Stimulated activated naive CD4-positive, alpha-beta T cell (primary cell): ENCODE measurements around the gene DKK1.

Experiments
- DNase-seq, 6 experiments: peaks; one replicate each; lab custom pipeline; 2025; lab: John Stamatoyannopoulos, UW

The DKK1 gene, protein sequence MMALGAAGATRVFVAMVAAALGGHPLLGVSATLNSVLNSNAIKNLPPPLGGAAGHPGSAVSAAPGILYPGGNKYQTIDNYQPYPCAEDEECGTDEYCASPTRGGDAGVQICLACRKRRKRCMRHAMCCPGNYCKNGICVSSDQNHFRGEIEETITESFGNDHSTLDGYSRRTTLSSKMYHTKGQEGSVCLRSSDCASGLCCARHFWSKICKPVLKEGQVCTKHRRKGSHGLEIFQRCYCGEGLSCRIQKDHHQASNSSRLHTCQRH

DNA sequence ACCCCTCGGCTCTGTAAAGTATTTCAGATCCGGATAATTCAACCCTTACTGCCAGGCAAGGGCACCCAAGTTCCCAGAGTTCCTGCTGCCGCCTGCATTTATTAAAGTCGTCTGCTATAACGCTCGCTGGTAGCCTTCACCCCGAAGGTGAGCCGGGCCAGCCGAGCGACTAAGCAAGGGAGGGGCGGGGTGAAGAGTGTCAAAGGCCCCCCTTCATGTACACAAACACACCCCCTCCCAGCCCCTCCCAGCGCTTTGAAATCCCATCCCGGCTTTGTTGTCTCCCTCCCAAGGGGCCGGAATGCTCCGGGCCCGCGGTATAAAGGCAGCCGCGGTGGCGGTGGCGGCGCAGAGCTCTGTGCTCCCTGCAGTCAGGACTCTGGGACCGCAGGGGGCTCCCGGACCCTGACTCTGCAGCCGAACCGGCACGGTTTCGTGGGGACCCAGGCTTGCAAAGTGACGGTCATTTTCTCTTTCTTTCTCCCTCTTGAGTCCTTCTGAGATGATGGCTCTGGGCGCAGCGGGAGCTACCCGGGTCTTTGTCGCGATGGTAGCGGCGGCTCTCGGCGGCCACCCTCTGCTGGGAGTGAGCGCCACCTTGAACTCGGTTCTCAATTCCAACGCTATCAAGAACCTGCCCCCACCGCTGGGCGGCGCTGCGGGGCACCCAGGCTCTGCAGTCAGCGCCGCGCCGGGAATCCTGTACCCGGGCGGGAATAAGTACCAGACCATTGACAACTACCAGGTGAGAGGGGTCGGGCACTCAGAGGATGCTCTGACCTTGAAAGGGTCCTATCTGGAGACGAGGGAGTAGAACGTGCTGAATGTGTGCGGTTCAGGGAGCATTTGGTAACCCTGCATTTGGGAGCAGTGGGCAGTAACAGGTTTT, at the start of gene DKK1:
Gene DKK1 (plus strand): TSS at position 349 of the 889 bp plus-strand sequence. CDS start 154 bp downstream, at position 503.
- no peak for DNase-seq

DNA sequence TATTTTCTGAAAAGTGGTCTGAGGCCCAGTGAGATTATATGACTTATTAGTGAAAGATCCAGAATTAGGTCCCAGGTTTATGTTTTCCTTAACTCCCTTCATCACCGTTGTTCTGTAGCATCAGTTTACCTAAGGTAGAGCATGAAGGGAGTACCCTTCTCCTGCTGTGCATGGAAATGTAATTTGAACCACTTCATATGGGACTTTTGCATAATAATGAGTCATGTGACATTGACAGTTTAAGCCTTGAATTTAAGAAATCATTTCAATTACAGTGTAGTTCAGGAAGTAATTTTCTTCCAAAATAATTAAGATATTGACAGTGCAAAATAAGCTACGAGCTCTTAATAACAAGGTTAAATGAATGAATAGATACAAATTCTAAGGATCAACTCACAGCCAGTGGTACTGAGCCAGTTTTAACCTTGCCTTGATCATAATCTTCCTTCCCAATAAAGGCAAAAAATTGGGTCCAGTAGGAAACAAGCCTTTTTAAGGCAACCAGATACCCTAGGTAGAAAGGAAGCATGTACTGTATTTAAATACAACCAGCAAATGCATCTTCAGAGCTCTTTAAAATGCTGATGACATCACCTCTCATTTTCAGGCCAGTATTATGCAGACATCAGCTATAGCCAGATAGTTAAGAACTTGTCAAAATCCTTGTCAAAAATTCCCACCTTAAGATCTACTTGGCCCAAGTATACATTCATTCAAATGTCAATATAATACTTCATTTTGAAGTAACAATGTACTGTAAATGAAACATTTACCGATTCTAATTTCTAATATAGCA, 48.8 kb upstream of the DKK1 start:
- DNase-seq: no peak

DNA sequence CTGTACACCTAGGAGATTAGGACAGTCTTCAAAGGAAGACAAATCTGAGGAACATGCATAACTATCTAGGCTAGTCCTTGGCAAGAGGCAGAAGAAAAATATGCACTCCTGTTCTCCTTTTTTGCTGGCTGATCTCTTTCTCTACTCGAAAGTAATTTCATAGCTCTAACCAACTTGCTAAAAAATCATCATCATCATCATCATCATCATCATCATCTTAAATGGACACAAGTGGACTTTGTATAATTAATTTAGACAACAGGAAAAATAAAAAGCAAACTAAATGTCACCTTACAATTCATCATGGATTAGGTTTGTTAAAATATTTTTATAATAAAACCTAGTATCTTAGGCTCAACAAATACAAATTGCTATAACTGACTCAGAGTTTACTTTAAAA, 47.2 kb upstream of the DKK1 start:
- no peak for DNase-seq

DNA sequence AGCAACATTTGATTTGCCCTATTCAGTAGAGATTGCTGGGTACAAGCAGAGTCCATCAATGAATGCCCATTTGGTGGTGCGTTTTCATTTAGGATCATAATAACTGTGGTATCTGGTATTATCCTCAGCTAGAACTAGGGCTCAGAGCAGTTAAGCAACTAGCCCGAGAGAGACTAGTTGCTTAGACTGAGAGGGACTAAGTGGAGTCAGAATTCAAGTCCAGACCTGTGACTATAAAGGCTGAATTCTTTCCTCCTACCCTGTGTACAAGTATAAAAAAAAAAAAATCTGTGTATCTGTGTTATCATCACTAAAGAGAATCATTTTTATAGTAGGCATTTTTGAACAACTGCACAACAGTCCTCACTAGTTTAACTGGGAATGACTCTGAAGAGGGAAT, 45.3 kb upstream of the DKK1 start:
- no peak for DNase-seq

DNA sequence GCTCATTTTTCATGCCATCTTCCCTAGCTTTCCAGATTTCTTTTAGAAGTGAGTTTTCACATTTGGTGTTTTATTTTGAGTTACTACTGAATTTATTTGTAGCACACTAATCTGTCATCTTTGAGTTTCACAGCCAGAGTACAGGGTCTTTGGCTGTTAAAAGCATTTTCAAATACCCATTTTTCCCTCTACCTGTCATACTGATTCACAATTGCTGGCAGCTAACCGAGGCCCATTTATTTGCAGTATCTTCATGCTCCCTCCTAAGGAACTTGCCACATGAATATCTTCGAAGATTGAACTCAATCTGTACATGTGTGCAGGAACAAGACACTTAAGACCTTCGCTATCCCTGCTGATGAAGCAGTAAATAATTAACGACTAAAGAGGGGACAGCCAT, 44.8 kb upstream of the DKK1 start:
- DNase-seq: no peak

DNA sequence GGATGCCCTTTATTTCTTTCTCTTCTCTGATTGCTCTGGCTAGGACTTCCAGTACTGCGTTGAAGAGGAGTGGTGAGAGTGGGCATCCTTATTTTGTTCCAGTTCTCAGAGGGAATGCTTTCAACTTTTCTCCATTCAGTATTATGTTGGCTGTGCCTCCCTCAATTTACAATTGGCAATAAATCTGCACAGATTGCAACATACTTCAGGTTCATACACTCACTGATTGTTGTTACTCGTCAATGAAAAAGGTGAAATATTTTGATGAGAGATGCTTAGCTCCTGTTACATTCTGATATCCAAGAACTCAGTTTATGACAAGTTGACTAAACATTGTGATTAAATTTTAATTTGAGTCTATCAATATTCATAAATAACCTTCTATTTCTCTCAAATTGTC, 37.9 kb upstream of the DKK1 start:
- DNase-seq: no peak

DNA sequence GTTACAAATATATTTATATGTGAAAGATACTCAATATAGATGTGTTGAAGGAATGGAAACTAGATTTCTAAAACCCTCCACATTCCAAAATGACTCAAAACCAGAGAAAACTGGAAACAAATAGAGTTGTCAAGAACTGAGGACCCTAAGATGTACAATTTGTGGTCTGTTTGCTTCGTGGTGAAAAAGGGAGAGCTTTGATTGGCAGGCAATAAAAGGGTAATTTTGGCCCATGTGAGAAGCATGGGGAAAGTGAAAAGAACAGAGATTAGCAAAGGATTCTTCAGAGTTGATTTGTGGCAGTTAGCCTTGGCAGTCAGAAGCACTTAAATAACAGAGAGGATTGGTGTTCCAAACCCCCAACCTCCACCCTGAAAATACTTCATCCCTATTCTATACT, 37.1 kb upstream of the DKK1 start:
- no peak for DNase-seq

DNA sequence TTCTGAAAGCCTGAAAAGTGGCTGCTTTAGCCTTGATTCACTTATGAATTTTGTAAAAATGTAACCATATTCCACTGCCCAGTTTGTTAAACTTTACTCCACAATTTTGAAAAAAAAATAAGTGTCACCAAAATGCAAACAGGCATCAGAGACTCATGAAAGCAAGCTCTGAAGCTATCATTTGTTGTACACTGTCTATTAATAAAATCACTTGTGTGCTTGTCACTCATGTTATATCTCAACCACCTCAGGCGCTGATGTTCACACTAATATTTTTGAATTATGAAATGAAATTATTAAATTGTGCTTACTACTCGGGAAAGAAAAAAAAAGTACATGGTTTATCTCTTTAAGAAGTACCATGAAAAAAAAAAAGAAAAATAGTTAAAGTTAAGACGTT, 34.5 kb upstream of the DKK1 start:
- DNase-seq: no peak

DNA sequence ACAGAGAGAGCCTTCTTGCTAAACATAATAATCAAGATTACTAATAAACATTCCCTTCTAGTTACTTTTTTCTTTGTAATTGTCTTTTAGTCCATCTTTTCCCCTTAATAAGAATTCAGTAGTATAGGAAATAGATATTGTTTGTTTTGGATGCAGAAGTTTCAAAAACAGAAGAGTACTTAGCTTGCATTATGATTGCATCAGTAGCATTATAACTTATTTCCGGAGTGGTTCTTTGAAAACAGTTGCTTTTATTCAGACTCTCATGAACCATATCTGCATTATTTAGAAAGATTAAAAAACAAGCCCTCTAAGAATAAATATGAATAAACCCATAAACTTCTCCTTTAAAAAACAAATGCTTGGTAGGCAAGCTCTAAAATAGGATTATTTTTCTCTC, 34.0 kb upstream of the DKK1 start:
- no peak for DNase-seq

DNA sequence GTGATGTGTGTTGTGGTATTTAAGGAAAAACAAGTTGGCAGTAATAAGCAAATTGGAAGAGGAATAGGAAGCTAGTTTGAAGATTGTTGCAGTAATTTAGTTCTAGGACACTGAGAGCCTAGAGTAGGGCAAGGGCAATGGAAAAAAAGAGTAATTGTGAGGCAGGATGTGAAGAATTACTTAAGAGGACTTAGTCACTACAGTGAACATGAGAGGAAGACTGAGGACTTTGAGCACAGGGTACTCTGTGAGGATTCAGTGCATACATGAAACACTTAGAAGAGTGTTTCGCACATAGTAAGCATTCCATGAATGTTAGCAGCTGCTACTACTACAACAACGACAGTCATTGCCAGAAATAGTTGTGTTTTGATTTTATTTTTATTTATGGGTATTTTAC, 30.9 kb upstream of the DKK1 start:
- no peak for DNase-seq

DNA sequence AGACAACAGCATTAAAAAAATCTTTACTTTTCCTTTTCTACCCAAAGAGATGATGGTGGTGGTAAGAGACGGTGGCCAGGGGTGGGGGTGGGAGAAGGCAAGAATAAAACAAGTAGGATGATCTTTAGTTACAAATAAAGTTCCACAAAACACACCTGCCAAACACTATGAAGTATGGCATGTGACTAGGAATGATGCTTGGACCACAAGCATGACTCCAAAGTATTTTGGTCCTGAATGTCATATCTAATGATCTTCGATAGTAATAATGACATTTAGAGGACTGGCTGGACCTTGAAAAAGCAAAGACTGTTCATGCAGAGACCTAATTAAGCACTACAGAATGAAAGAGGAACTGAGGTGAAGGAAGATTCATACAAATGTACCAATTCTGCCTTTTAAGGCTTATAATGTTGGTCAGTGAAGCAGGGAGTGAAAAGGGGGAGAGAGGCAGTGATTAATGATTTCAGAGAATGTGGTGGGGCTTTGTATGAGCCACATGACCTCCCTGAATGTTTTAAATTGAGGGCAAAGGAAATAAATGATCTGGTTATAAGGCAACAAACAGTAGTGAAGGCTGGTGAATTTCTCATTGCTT, 29.6 kb upstream of the DKK1 start:
- no peak for DNase-seq

DNA sequence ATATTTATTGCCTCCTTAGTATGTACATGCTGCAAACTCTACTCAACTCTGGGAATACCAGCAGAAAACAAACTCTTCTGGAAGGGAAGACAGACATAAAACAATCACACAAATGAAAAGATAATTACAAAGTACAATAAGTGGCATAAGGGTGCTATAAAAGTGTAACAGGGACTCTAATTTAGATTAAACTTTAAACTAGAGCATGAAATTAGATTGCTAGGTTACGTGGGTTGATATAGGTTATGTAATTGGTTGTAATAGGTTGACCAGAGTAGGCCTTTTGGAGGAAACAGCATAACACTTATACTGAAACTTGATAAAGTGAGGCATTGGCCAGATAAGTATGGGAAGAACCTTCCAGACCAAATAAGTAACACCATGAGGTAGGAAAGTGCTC, 26.2 kb upstream of the DKK1 start:
- no peak for DNase-seq

DNA sequence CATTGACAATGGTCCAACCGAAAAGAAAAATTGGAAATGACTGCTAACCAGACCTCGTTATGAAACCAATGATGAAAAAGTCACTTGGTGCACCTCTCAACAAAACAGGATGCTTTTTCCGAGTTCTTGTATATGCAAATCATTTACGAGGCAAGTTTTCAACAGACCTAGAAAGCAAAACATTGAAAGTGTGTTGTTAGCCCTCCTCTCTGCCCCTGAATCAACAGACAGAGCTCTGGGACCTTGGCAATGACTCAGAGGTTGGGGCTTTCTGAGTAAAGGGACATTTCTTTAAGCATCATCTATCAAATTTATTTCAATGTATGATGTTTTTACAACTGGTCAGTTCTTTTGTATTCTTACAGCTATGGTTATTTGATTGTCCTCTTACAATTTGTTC, 16.3 kb upstream of the DKK1 start:
- DNase-seq: no peak

DNA sequence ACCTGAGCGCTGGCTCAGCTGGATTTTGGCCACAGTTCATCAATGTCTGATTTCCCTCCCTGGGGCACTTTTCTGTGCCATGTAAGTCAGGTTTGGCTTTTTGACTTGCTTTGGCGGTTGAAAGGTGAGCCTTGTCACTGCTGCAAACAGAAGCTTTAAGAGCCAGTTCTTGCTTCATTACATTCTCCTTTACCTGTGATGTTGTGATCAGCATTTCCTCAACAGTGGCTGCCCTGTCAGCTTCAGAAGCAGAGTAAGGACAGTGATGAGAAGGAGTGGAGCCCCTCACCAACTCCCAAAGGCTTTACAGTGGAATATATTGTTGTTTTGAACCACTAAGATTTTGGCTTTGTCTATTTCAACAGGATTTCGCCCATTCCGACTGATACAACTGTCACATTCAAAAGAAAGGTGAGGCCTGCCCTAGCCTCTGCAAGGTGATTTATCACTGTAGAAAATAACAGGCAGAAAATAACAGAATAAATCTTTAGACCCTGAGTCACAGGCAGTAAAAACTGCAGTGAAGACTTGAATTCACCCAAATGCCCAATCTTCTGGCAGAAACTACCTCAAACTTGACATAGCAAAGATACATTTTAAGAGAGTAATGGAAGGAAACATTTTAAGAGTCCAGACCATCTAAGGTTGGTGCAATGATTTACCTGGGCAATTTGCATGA, 13.3 kb upstream of the DKK1 start:
- no peak for DNase-seq

DNA sequence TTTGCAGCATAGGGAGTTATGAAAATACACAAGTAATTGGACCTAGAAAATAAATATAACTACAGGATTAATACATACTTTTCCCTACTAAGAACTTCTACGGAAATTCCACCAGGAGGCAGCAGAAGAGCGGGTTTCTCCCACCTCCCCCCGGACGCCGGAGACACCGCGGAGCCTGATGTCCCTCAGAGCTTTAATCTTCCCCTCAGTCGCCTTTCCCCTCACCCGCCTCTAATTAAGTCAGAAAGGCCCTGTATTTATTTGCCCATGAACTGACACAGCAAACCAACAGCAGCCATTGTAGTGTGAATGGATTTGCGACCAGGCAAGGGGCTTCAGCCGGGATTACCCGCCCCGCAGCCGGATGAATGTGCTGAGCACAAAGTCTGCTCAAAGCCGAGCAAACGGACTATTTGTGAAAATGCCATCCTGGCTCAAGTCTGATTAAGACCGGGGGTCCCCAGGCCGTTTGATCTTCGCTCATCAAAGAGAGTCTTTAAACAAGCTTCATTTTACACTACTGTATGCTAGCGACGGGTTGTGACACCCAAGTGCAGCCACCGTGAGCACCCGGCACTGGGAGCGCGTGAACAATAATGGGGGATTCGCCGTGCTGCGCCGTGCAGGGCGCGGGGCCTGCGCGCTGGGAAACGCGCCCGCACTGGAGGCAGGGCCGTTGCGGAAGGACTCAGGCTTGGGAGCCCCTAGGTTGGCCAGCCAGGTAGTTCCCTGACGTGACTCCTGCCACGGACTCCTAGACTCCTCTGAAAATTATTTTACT, 5.6 kb upstream of the DKK1 start:
- no peak for DNase-seq

DNA sequence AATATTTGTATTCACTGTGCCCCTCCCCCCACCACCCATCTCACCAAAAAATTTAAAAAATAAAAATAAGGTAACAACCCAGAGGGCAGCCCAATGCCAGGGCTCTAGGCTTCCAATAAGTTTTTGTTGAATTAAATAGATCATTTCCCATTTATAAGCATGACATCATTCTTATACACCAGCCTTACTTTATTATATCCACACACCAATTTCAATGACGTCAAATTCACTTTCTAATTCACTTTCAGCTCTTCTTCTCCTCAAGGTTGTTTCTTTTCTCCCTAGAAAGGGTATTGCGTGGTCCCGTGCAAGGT, 1.2 kb upstream of the DKK1 start:
- no peak for DNase-seq

DNA sequence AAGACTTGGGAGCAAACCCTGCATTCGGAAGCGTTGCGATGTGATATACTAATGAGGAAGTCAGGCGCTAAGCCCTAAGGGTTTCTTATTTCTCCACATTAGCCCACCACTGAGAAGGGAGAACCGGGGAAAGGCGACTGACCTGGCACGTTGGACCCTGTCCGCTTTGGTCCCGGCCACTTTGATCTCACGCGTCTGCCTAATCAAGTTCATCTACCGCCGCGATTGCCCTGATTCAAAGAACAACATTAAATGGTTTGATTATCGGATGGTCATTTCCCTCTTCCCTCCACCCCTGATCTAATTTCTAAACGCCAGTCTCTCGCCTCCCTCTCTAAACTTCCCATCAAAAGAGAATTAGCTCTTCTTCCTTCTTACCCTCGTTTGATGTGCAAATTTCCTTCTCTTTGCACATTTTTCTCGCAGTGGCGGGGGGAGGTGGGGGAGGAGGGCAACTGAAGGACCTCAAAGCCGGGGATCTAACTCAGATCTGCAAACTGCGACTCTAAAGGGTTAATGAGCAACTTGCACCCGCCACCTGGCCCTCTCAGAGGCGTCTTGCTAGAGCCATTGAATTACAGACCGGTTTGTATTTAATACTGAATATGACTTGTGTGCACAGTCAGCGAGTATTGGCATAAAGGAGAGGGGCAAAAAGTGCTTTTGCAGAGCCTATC, 687 bp upstream of the DKK1 start:
- DNase-seq: no peak

DNA sequence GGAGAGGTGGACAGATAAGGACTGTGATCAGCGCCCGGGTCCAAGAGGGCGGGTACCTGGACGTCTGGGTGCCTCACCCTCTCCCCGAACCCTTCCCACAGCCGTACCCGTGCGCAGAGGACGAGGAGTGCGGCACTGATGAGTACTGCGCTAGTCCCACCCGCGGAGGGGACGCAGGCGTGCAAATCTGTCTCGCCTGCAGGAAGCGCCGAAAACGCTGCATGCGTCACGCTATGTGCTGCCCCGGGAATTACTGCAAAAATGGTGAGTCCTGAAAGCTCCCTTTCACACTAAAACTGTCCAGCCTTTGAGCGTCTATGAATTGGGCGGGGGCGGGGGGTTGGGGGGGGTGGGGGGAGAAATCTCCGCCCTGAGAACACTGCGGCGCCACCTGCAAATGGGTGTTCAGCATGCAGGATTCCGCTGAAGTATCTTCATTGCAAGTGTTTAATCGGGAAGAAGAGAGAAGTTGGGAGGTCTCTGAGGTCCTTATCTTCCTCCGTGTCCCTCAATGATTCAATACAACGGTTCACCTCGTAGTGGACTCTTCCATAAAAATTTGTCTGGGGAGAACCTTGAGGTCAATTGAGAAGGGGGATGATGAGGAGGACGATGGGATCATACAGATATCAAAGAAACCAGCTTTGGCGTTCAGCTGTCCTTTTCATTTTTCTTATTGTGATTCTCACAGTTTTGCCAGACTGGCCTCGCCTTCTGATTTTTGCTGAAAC, 906 bp downstream of the DKK1 start:
- no peak for DNase-seq

DNA sequence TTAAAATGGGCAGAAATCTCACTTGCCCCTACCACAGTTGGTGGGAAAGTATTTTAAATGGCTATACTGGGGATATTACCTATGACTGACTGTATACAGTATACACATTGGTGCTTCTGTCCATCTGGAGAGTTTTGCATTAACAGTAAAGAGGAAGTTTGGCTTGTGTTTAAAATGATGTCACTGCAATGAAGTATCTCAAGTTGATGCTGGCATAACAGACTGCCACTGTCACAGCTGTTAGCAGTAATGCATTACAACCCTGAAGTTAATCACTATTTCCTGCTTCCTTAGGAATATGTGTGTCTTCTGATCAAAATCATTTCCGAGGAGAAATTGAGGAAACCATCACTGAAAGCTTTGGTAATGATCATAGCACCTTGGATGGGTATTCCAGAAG, 1.9 kb downstream of the DKK1 start:
- DNase-seq: no peak

DNA sequence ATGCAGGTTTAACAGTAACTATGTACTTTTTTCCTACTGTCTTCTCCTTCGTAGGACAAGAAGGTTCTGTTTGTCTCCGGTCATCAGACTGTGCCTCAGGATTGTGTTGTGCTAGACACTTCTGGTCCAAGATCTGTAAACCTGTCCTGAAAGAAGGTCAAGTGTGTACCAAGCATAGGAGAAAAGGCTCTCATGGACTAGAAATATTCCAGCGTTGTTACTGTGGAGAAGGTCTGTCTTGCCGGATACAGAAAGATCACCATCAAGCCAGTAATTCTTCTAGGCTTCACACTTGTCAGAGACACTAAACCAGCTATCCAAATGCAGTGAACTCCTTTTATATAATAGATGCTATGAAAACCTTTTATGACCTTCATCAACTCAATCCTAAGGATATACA, 2.4 kb downstream of the DKK1 start:
- no peak for DNase-seq
